ENCODE measurements around the gene KREMEN2.

- TF ChIP-seq EP300 (IDR thresholded peaks at IDR 0.05; ENCODE audit: borderline replicate concordance) = no peak
- TF ChIP-seq, protein P1, sequence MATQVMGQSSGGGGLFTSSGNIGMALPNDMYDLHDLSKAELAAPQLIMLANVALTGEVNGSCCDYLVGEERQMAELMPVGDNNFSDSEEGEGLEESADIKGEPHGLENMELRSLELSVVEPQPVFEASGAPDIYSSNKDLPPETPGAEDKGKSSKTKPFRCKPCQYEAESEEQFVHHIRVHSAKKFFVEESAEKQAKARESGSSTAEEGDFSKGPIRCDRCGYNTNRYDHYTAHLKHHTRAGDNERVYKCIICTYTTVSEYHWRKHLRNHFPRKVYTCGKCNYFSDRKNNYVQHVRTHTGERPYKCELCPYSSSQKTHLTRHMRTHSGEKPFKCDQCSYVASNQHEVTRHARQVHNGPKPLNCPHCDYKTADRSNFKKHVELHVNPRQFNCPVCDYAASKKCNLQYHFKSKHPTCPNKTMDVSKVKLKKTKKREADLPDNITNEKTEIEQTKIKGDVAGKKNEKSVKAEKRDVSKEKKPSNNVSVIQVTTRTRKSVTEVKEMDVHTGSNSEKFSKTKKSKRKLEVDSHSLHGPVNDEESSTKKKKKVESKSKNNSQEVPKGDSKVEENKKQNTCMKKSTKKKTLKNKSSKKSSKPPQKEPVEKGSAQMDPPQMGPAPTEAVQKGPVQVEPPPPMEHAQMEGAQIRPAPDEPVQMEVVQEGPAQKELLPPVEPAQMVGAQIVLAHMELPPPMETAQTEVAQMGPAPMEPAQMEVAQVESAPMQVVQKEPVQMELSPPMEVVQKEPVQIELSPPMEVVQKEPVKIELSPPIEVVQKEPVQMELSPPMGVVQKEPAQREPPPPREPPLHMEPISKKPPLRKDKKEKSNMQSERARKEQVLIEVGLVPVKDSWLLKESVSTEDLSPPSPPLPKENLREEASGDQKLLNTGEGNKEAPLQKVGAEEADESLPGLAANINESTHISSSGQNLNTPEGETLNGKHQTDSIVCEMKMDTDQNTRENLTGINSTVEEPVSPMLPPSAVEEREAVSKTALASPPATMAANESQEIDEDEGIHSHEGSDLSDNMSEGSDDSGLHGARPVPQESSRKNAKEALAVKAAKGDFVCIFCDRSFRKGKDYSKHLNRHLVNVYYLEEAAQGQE (IDR thresholded peaks at IDR 0.05; ENCODE audit: low read depth) = no peak
These were observed 43.2 kb downstream of the KREMEN2 start for GRCh38 chr16:3007059-3007956.
